GM15510 (cell line): ENCODE measurements around the gene INO80.

Experiments used
- POLR2A ChIP-seq: IDR thresholded peaks from 3 replicates; pipeline ENCODE4 v1.6.1; 2011; ENCODE audit warnings: borderline replicate concordance; ENCODE audit not compliant: insufficient read length; ENCODE audit errors: extremely low read depth

The INO80 gene

GRCh38 chr15:41125063-41125669 lies 9.1 kb upstream of the INO80 start:
- TF ChIP-seq POLR2A = no peak

GRCh38 chr15:41124058-41124457 lies 8.0 kb upstream of the INO80 start:
- TF ChIP-seq POLR2A = no peak

- no peak for TF ChIP-seq POLR2A
These were observed 6.8 kb upstream of the INO80 start for GRCh38 chr15:41122849-41123248.

- no peak for TF ChIP-seq POLR2A
These were observed 5.9 kb upstream of the INO80 start for GRCh38 chr15:41121951-41122350.

- no peak for TF ChIP-seq POLR2A
These were observed 827 bp upstream of the INO80 start for GRCh38 chr15:41116962-41117252.

DNA sequence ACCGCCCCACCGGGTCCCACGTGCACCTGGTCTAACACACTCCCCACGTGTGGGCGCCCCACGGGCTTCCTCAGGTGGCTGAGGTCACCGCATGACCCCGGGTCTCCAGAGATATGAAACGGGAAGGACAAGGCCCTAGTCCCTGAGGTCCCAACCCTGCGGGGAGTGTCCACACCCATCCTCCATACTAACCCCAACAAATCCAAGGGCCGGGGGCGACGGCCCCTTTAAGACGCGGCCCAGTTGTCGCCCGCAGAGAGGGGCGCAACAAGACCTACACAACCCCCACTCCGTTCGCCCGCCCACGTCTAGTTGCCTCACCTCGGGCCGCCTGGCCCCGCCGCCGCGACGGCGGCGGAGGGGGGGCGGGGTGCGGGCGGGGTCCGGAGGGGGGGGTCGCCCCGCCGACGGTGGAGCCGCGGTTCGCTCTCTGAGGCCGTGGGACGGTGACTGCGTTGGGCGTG lies 396 bp downstream of the INO80 start:
- peak; percentile 21 for TF ChIP-seq POLR2A

DNA sequence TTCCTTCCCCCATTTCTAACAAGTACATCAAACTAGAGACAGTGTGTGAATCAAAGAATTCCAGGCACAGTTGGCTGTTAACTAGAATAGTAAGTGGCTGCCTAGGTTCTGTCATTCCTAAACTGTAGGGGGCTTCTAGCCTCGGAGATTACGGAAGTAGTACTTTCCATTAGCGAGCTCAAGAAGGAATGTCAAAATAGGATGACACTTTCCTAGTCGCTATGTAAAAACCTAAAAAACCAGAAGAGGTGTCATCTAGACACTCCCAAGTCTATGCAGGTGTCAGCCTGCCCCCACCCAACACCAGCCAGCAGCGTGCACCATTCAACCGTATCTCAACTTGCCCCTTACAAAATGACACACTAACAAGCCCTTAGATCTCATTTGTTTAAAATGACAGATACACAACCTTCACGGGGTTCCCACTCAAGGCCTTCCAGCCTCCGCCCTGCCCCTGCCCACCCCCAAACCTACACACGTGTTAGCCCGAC lies 874 bp downstream of the INO80 start:
- no peak for TF ChIP-seq POLR2A

- TF ChIP-seq POLR2A = no peak
These were observed 9.1 kb downstream of the INO80 start for GRCh38 chr15:41106947-41107346.

GRCh38 chr15:41105348-41106334 lies 10.4 kb downstream of the INO80 start:
- no peak for TF ChIP-seq POLR2A

- no peak for TF ChIP-seq POLR2A
These were observed 11.8 kb downstream of the INO80 start for GRCh38 chr15:41104234-41104633.

DNA sequence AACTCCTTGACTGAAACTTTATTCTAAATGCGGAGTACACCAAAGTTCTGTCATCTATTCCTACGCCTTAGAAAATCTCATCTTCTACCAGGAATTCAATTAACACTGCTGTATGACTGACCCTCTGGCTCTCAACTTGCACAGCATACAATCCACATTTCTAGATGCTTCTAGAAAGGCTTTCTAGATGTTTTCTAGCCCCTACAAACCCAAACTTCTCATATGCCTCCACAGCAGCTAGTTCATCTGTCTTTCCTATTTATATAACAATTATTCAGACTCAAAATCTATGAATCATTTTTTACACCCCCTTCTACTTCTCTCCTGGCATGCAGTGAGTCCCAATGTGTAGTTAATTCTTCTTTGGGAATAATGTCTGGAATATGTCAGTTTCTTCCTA lies 13.2 kb downstream of the INO80 start:
- TF ChIP-seq POLR2A = no peak

- TF ChIP-seq POLR2A = no peak
These were observed 19.9 kb downstream of the INO80 start for GRCh38 chr15:41096178-41096577.

- TF ChIP-seq POLR2A = no peak
These were observed 31.1 kb downstream of the INO80 start for GRCh38 chr15:41085029-41085428.

DNA sequence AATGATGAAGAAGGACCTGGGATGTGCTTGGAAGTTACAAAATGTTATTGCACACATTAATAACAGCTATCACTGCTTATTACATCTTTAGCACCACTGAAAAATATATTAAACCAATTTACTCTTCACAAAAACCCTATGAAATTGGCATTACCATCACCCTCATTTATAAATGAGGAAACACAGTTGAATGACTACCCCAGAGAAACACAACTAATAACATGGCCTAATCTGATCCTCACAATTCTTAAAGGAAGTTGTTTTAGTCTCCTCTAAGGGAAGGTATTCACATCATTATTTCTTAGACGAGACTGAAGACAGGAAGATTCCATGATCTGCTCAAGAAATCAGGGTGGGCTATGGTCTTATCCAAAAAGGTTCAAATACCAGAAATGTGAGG lies 35.9 kb downstream of the INO80 start:
- no peak for TF ChIP-seq POLR2A

DNA sequence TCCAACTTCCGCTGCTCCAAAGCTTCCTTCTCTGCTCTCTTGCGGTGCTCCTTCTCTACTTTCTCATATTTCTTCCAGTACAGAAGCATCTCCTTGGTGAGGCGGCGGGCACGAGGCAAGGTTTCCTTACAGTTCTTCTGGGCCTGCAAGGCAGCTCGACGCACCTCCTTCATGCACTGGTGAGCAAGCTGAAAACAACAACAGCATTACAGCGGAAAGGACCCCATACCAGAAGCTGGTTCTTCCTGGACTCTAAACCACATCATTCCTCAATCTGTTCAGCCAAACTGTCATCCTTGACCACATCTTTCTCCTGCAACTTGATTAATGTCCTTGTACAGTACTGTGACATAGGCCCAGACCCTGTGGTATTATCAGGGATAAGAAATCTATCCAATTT lies 36.4 kb downstream of the INO80 start:
- no peak for TF ChIP-seq POLR2A

- no peak for TF ChIP-seq POLR2A
These were observed 38.0 kb downstream of the INO80 start for GRCh38 chr15:41078125-41078524.
